Body of pancreas (tissue), 4 donors: Measurements from ENCODE around the gene WNT3A. TPM values are rescaled to one million over a fixed set of nuclear protein-coding genes. Genes with fewer than 3 reads are reported as not detected.

Experiments used
- ATAC-seq: fragments of 150-250 bp; one replicate; pipeline ENCODE4 v1.9.1; 2016
- DNase-seq, 4 donors: peaks; one replicate each; pipeline ENCODE4 v3.0.0-alpha.2; 2019
- H3K27ac ChIP-seq, 4 donors: fragments of 200-600 bp; sonication (generic); 1 replicate in 3 of 4; 2 replicates in 1 of 4; pipeline versions ENCODE4 v1.5.1 to v1.6.1; 2016 to 2019; ENCODE audit warnings: mild to moderate bottlenecking in 1 of 4, mixed read lengths in 1 of 4, moderate library complexity in 1 of 4
- H3K27me3 ChIP-seq, 2 donors: fragments of 200-600 bp; sonication (generic); one replicate each; pipeline ENCODE4 v1.6.0; 2016; ENCODE audit warnings: mild to moderate bottlenecking in 1 of 2
- H3K36me3 ChIP-seq, 2 donors: fragments of 200-600 bp; sonication (generic); replicated peaks in 1 of 2; 2 replicates each; pipeline ENCODE4 v1.5.1; 2016; ENCODE audit warnings: low read depth in 2 of 2; ENCODE audit not compliant: insufficient read depth in 1 of 2
- H3K4me1 ChIP-seq: fragments of 200-600 bp; sonication (generic); one replicate; pipeline ENCODE4 v1.6.0; 2016
- H3K4me3 ChIP-seq, 2 donors: fragments of 200-600 bp; sonication (generic); 1 replicate in 1 of 2; 2 replicates in 1 of 2; pipeline ENCODE4 v1.5.1; 2016 to 2019
- H3K9me3 ChIP-seq, 3 donors: fragments of 200-600 bp; sonication (generic); 1 replicate in 2 of 3; 2 replicates in 1 of 3; pipeline ENCODE4 v1.5.1; 2016
- CTCF ChIP-seq, 7 experiments: fragments of 450-650 bp in 4 of 7; fragments of 200-600 bp in 3 of 7; sonication (generic) in 3 of 7; IDR thresholded peaks; one replicate each; pipeline ENCODE4 v1.5.1; 2016 to 2019; ENCODE audit warnings: antibody characterized with exemption in 7 of 7
- POLR2A ChIP-seq, 3 donors: fragments of 450-650 bp; IDR thresholded peaks; one replicate each; pipeline ENCODE4 v1.6.1; 2016; ENCODE audit warnings: antibody characterized with exemption in 3 of 3, mild to moderate bottlenecking in 2 of 3
- WGBS, 2 donors: methylation state at CpG; one replicate each; pipeline ENCODE4 v1.1.5; 2017; 5-methylcytosine and 5-hydroxymethylcytosine counted together
- intact Hi-C: fragments of 100-400 bp; cut with DNase I; formaldehyde crosslinking; loops from one replicate; pipeline ENCODE4 v1.15.1; 2023
- total RNA-seq, 2 donors: library from RNA; depleted of rRNA; stranded (reverse); fragments of >200 nt; gene quantifications; one replicate each; pipeline ENCODE4 v1.1.0, GENCODE V29; 2016

The WNT3A gene
- total RNA-seq, 2 donors from 2014 or later, result not detected

- 48 to 57% methylated on average over 8 to 13 of the region's 13 CpGs for whole genome bisulfite sequencing, 2 donors
- DNase-seq, result peak in 1 of 4 donors; percentile 2
- H3K27me3 ChIP-seq, result peaks cover 0 to 13% of the 10 kb centered on the region in 2 donors
- TF ChIP-seq CTCF (IDR thresholded peaks at IDR 0.05) (no peak), POLR2A (IDR thresholded peaks at IDR 0.05) (no peak)
- H3K36me3 ChIP-seq, result no peaks in the 10 kb centered on the region
- H3K9me3 ChIP-seq, result peaks cover 0 to 11% (median 0%) of the 10 kb centered on the region in 3 donors
- no peak overlapping the region for H3K4me3 ChIP-seq
- H3K27ac ChIP-seq, result no peak overlapping the region
- intact Hi-C loops, result no loop called here
- peaks cover 3% of the 10 kb centered on the region for H3K4me1 ChIP-seq
- no peak for ATAC-seq
Measured at GRCh38 chr1:228000836-228001563, 5.8 kb upstream of the WNT3A start.

- no peak for TF ChIP-seq CTCF (IDR thresholded peaks at IDR 0.05)
- peaks cover 0 to 13% of the 10 kb centered on the region in 2 donors for H3K27me3 ChIP-seq
- intact Hi-C loops, result no loop called here
Measured at GRCh38 chr1:228001738-228002535, 4.9 kb upstream of the WNT3A start.

GRCh38 chr1:228002792-228003191, 4.0 kb upstream of the WNT3A start:
- H3K27ac ChIP-seq, result no peak overlapping the region
- intact Hi-C loops, result no loop called here
- H3K36me3 ChIP-seq, result no peaks in the 10 kb centered on the region
- TF ChIP-seq CTCF (IDR thresholded peaks at IDR 0.05) (no peak), POLR2A (IDR thresholded peaks at IDR 0.05) (no peak)
- 64 to 71% methylated on average over 3 of the region's 3 CpGs for WGBS, 2 donors
- no peak overlapping the region for H3K4me3 ChIP-seq
- DNase-seq, result no peak
- peaks cover 15% of the 10 kb centered on the region for H3K4me1 ChIP-seq
- H3K27me3 ChIP-seq, result peaks cover 0 to 13% of the 10 kb centered on the region in 2 donors
- ATAC-seq, result no peak
- no peaks in the 10 kb centered on the region for H3K9me3 ChIP-seq

More at GRCh38 chr1:228001738-228002535, 4.9 kb upstream of the WNT3A start:
- WGBS, 2 donors, result 58 to 66% methylated on average over 14 to 15 of the region's 15 CpGs
- peaks cover 0 to 1% (median 0%) of the 10 kb centered on the region in 3 donors for H3K9me3 ChIP-seq
- H3K27ac ChIP-seq, result no peak overlapping the region
- H3K4me3 ChIP-seq, result no peak overlapping the region
- H3K4me1 ChIP-seq, result peaks cover 9% of the 10 kb centered on the region
- no peaks in the 10 kb centered on the region for H3K36me3 ChIP-seq
- ATAC-seq (no peak), DNase-seq (peak in 1 of 4 donors; percentile 1)

GRCh38 chr1:228003461-228004330, 3.1 kb upstream of the WNT3A start:
- 32 to 36% methylated on average over 8 to 14 of the region's 14 CpGs for WGBS, 2 donors
- intact Hi-C loops, result no loop called here

More at GRCh38 chr1:228003461-228004330, 3.1 kb upstream of the WNT3A start:
- Histone ChIP-seq H3K36me3 (no peaks in the 10 kb centered on the region), H3K9me3 (no peaks in the 10 kb centered on the region), H3K27me3 (peaks cover 0 to 18% of the 10 kb centered on the region in 2 donors), H3K4me3 (no peak overlapping the region), H3K4me1 (peaks cover 15% of the 10 kb centered on the region), H3K27ac (no peak overlapping the region)
- TF ChIP-seq POLR2A (IDR thresholded peaks at IDR 0.05), result no peak
- TF ChIP-seq CTCF (IDR thresholded peaks at IDR 0.05), result no peak
- no peak for ATAC-seq
- DNase-seq, result no peak
